Loucy (cell line): ENCODE results near the gene NOS1.
"Not testable (repeated sequence)": the region's sequence is repeated elsewhere in the genome, so short reads cannot be mapped to it uniquely, and the experiment has no call there.

Source experiments
- H2AFZ ChIP-seq: fragments of 200-600 bp; sonication (generic); 2 replicates; pipeline ENCODE4 v1.6.0; 2016; ENCODE audit warnings: antibody characterized with exemption, mild to moderate bottlenecking, low read length, moderate library complexity
- H3F3A ChIP-seq: fragments of 200-600 bp; 2 replicates; pipeline ENCODE4 v1.6.0; 2016; ENCODE audit warnings: antibody characterized with exemption, low read depth, mild to moderate bottlenecking
- H3K27me3 ChIP-seq: fragments of 200-600 bp; sonication (generic); 2 replicates; pipeline ENCODE4 v1.6.1; 2014; ENCODE audit warnings: low read length, mild to moderate bottlenecking; ENCODE audit not compliant: insufficient read depth, poor library complexity, severe bottlenecking
- H3K36me3 ChIP-seq: fragments of 200-600 bp; sonication (generic); 2 replicates; pipeline ENCODE4 v1.6.1; 2016; ENCODE audit warnings: low read length; ENCODE audit not compliant: insufficient read depth
- H3K4me1 ChIP-seq: fragments of 200-600 bp; sonication (generic); 2 replicates; pipeline ENCODE4 v1.5.1; 2014; ENCODE audit warnings: low read length, mild to moderate bottlenecking; ENCODE audit not compliant: insufficient read depth, poor library complexity, severe bottlenecking
- H3K4me2 ChIP-seq: fragments of 200-600 bp; sonication (generic); 2 replicates; pipeline ENCODE4 v1.6.0; 2014; ENCODE audit warnings: antibody characterized with exemption, low read length, low read depth, mild to moderate bottlenecking; ENCODE audit not compliant: poor library complexity, severe bottlenecking
- H3K4me3 ChIP-seq: fragments of 200-600 bp; sonication (generic); 2 replicates; pipeline ENCODE4 v1.5.1; 2014; ENCODE audit warnings: low read length, mild to moderate bottlenecking, mixed read lengths; ENCODE audit not compliant: poor library complexity, severe bottlenecking
- H3K79me2 ChIP-seq: fragments of 200-600 bp; sonication (generic); 2 replicates; pipeline ENCODE4 v1.6.1; 2014; ENCODE audit warnings: low read length; ENCODE audit not compliant: insufficient read depth
- H3K9ac ChIP-seq: fragments of 200-600 bp; sonication (generic); 2 replicates; pipeline ENCODE4 v1.6.0; 2014; ENCODE audit warnings: mild to moderate bottlenecking, low read depth, low read length, moderate library complexity; ENCODE audit not compliant: poor library complexity, severe bottlenecking
- H3K9me2 ChIP-seq: fragments of 200-600 bp; sonication (generic); replicated peaks from 2 replicates; pipeline ENCODE4 v1.6.1; 2016; ENCODE audit warnings: low read depth, low read length, mixed read lengths
- H3K9me3 ChIP-seq: fragments of 200-600 bp; sonication (generic); 2 replicates; pipeline ENCODE4 v1.6.1; 2014; ENCODE audit warnings: mild to moderate bottlenecking, antibody characterized with exemption, low read length, low read depth; ENCODE audit not compliant: insufficient read depth
- H4K20me1 ChIP-seq: fragments of 200-600 bp; sonication (generic); 2 replicates; pipeline ENCODE4 v1.6.0; 2014; ENCODE audit warnings: antibody characterized with exemption, low read length, mild to moderate bottlenecking; ENCODE audit not compliant: insufficient read depth, poor library complexity, severe bottlenecking
- CTCF ChIP-seq: fragments of 200-600 bp; sonication (generic); conservative IDR thresholded peaks from 2 replicates; pipeline ENCODE4 v1.5.1; 2014; ENCODE audit warnings: mild to moderate bottlenecking, antibody characterized with exemption, low read length
- EZH2phosphoT487 ChIP-seq: fragments of 200-600 bp; IDR thresholded peaks from 2 replicates; pipeline ENCODE4 v1.6.1; 2018; ENCODE audit warnings: antibody characterized with exemption, mild to moderate bottlenecking, moderate library complexity, borderline replicate concordance

The NOS1 gene

GRCh38 chr12:117202556-117202955 is 158.9 kb downstream of the NOS1 start:
- no peak for TF ChIP-seq CTCF
- TF ChIP-seq EZH2phosphoT487, result no peak
- H3K4me1 ChIP-seq, result no peaks in the 10 kb centered on the region
- H3F3A ChIP-seq, result no peaks in the 10 kb centered on the region
- H3K9me2 ChIP-seq, result no peaks in the 10 kb centered on the region
- no peaks in the 10 kb centered on the region for H3K79me2 ChIP-seq
- no peaks in the 10 kb centered on the region for H4K20me1 ChIP-seq
- no peaks in the 10 kb centered on the region for H3K9me3 ChIP-seq
- no peak overlapping the region for H3K9ac ChIP-seq
- no peaks in the 10 kb centered on the region for H3K36me3 ChIP-seq
- no peak overlapping the region for H2AFZ ChIP-seq
- no peaks in the 10 kb centered on the region for H3K27me3 ChIP-seq
- no peak overlapping the region for H3K4me2 ChIP-seq
- H3K4me3 ChIP-seq, result no peak overlapping the region

GRCh38 chr12:117202033-117202432 is 159.4 kb downstream of the NOS1 start:
- Histone ChIP-seq H2AFZ (no peak overlapping the region), H3F3A (no peaks in the 10 kb centered on the region), H3K27me3 (no peaks in the 10 kb centered on the region), H3K9me2 (no peaks in the 10 kb centered on the region), H3K4me2 (no peak overlapping the region), H4K20me1 (no peaks in the 10 kb centered on the region), H3K4me1 (no peaks in the 10 kb centered on the region), H3K36me3 (no peaks in the 10 kb centered on the region), H3K79me2 (no peaks in the 10 kb centered on the region), H3K4me3 (no peak overlapping the region), H3K9me3 (no peaks in the 10 kb centered on the region), H3K9ac (no peak overlapping the region)
- no peak for TF ChIP-seq CTCF
- no peak for TF ChIP-seq EZH2phosphoT487

DNA sequence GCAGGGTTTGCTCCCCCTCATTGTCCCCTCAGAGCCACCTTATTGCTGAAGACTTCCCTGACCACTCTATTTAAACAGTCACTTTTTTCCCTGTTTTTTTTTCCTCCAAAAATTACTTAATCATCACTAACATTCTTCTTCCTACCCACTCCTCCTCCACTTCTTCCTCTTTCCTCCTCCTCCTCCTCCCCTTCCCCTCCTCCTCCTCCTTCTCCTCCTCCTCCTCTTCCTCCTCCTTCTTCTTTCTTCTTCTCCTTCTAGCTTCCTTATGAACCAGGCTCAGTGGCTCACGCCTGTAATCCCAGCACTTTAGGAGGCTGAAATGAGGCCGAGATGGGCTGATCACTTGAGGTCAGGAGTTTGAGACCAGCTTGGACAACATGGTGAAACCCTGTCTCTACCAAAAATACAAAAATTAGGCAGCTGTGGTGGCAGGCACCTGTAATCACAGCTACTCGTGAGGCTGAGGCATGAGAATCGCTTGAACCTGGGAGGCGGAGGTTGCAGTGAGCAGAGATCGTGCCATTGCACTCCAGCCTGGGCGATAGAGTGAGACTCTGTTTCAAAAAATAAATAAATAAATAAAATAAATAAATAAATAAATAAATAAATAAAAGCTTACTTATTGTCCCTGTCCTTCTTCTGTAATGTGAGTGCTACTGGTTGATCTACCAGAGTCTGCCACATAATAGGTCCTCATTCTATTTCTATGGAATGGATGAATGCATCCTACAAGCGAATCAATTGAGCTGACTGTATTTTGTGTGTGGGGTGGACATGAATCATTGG is 161.3 kb downstream of the NOS1 start:
- H3K36me3 ChIP-seq, H3F3A ChIP-seq: not testable (repeated sequence)

DNA sequence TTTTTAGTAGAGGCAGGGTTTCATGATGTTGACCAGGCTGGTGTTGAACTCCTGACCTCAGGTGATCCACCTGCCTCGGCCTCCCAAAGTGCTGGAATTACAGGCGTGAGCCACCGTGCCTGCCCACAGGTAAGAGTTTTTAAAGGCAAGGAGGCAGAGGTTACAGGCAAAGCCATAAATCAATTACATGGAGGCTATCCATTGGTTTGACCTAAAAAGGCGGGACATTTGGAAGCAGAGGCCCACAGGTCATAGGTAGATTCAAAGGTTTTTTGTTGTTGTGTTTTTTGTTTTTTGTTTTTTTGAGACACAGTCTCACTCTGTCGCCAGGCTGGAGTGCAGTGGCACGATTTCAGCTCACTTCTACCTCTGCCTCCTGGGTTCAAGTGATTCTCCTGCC is 165.1 kb downstream of the NOS1 start:
- H3K9me2 ChIP-seq, H3K4me3 ChIP-seq, H2AFZ ChIP-seq, H3K9ac ChIP-seq, H3K79me2 ChIP-seq, H4K20me1 ChIP-seq, H3K36me3 ChIP-seq, H3K27me3 ChIP-seq, H3K4me2 ChIP-seq, H3K9me3 ChIP-seq, H3F3A ChIP-seq, H3K4me1 ChIP-seq: not testable (repeated sequence)

More for the DNA sequence above, 161.3 kb downstream of the NOS1 start:
- H2AFZ ChIP-seq, H3K4me3 ChIP-seq, H3K79me2 ChIP-seq, H3K27me3 ChIP-seq, H3K4me1 ChIP-seq, H3K9me3 ChIP-seq, H3K9me2 ChIP-seq, H3K9ac ChIP-seq, H3K4me2 ChIP-seq, H4K20me1 ChIP-seq: not testable (repeated sequence)

- H3K9ac ChIP-seq, H3K4me3 ChIP-seq, H3K4me2 ChIP-seq, H3K27me3 ChIP-seq, H3F3A ChIP-seq, H4K20me1 ChIP-seq, H2AFZ ChIP-seq, H3K4me1 ChIP-seq, H3K9me2 ChIP-seq, H3K9me3 ChIP-seq, H3K79me2 ChIP-seq, H3K36me3 ChIP-seq: not testable (repeated sequence)
Measured at GRCh38 chr12:117195027-117195426, 166.4 kb downstream of the NOS1 start.
